Stimulated activated CD4-positive, alpha-beta T cell treated with anti-CD3 and anti-CD28 coated beads, TNF-alpha, amount 100 ng/mL, for 4 hours (primary cell): ENCODE measurements around the gene CPE.

Source experiments
- DNase-seq, 3 experiments: peaks; one replicate each; pipeline ENCODE4 v3.0.0-alpha.2; 2020; ENCODE audit warnings: low read depth in 3 of 3

CPE gene

GRCh38 chr4:165364452-165365080, 14.2 kb upstream of the CPE start:
- no peak for DNase-seq

GRCh38 chr4:165367040-165367439, 11.8 kb upstream of the CPE start:
- DNase-seq, result no peak

- DNase-seq, result no peak
These were observed 10.7 kb upstream of the CPE start for GRCh38 chr4:165368114-165368513.

- no peak for DNase-seq
These were observed 10.2 kb upstream of the CPE start for GRCh38 chr4:165368567-165368966.

GRCh38 chr4:165369522-165369921, 9.3 kb upstream of the CPE start:
- no peak for DNase-seq

- no peak for DNase-seq
These were observed 8.3 kb upstream of the CPE start for GRCh38 chr4:165370530-165370929.

- DNase-seq, result no peak
These were observed 3.3 kb upstream of the CPE start for GRCh38 chr4:165375465-165375864.

GRCh38 chr4:165378398-165378744, 437 bp upstream of the CPE start:
- DNase-seq, result no peak

GRCh38 chr4:165379678-165380064, 863 bp downstream of the CPE start:
- no peak for DNase-seq

GRCh38 chr4:165380805-165381204, 2.0 kb downstream of the CPE start:
- DNase-seq, result no peak

GRCh38 chr4:165381821-165382373, 3.1 kb downstream of the CPE start:
- no peak for DNase-seq

- no peak for DNase-seq
These were observed 3.8 kb downstream of the CPE start for GRCh38 chr4:165382640-165383039.

- DNase-seq, result no peak
These were observed 4.8 kb downstream of the CPE start for GRCh38 chr4:165383591-165384073.

- DNase-seq, result no peak
These were observed 5.4 kb downstream of the CPE start for GRCh38 chr4:165384186-165384585.

- no peak for DNase-seq
These were observed 5.8 kb downstream of the CPE start for GRCh38 chr4:165384598-165384997.

- no peak for DNase-seq
These were observed 6.3 kb downstream of the CPE start for GRCh38 chr4:165385126-165385525.

- no peak for DNase-seq
These were observed 7.5 kb downstream of the CPE start for GRCh38 chr4:165386328-165386727.

- no peak for DNase-seq
These were observed 9.9 kb downstream of the CPE start for GRCh38 chr4:165388756-165389155.

GRCh38 chr4:165393051-165393450, 14.2 kb downstream of the CPE start:
- no peak for DNase-seq

- DNase-seq, result no peak
These were observed 14.9 kb downstream of the CPE start for GRCh38 chr4:165393704-165394103.

GRCh38 chr4:165394275-165394674, 15.5 kb downstream of the CPE start:
- no peak for DNase-seq

GRCh38 chr4:165398570-165398969, 19.8 kb downstream of the CPE start:
- no peak for DNase-seq

- DNase-seq, result no peak
These were observed 23.6 kb downstream of the CPE start for GRCh38 chr4:165402375-165402774.

GRCh38 chr4:165403048-165403447, 24.2 kb downstream of the CPE start:
- DNase-seq, result no peak
